Fibroblast of mammary gland (primary cell): ENCODE measurements around the gene EXOC4.

Experiments
- DNase-seq: peaks from one replicate; pipeline ENCODE4 v3.0.0-alpha.2; 2010; ENCODE audit warnings: low read depth
- H3K4me3 ChIP-seq: 2 replicates; pipeline ENCODE4 v1.5.1; 2011; ENCODE audit warnings: low read depth, mild to moderate bottlenecking, low read length, moderate library complexity; ENCODE audit not compliant: control insufficient read depth
- TF ChIP-seq, protein P1 (sequence below): conservative IDR thresholded peaks from 2 replicates; pipeline ENCODE4 v1.5.1; 2011; ENCODE audit warnings: low read depth, low read length, inconsistent platforms; ENCODE audit not compliant: control insufficient read depth, insufficient read depth

EXOC4 gene

DNA sequence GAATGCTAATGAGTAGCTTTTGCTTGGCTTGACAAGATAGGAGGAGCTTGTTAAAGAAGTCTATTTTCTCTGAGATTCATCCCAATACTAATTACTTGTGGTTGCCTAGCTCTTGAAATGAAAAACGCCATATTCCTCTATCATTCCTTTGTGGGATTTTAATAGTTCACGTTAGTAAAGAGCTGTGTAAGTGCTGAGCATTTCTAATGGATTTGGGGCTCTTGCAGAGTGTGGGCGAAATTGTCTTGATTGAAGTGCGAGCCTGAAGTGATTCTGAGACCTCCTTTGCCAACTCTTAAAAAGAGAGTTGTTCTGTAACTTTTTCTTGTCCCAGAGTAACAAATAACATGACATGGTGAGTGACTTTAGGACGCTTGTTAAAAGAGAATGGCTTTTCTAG lies 45.2 kb downstream of the EXOC4 start:
- TF ChIP-seq, protein P1, sequence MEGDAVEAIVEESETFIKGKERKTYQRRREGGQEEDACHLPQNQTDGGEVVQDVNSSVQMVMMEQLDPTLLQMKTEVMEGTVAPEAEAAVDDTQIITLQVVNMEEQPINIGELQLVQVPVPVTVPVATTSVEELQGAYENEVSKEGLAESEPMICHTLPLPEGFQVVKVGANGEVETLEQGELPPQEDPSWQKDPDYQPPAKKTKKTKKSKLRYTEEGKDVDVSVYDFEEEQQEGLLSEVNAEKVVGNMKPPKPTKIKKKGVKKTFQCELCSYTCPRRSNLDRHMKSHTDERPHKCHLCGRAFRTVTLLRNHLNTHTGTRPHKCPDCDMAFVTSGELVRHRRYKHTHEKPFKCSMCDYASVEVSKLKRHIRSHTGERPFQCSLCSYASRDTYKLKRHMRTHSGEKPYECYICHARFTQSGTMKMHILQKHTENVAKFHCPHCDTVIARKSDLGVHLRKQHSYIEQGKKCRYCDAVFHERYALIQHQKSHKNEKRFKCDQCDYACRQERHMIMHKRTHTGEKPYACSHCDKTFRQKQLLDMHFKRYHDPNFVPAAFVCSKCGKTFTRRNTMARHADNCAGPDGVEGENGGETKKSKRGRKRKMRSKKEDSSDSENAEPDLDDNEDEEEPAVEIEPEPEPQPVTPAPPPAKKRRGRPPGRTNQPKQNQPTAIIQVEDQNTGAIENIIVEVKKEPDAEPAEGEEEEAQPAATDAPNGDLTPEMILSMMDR = no peak
- no peak for DNase-seq
- H3K4me3 ChIP-seq = no peak overlapping the region

DNA sequence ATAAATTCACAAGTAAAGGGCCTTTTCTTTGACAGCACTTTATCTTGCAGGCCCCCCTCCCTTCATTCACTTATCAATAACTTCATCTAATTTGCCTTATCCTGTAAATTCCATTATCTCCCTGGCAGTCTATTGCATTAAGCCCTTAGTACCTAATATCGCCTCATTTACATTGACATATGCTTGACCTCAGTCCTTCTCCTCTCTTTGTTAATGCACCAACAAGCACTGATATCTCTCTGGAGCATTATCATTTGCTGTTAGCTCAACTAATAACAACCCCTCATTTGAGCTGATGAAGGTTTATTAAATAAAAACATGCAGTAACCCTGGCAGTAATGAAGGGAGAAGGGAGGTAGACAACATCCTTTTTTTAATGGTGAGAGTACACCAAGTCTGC lies 46.8 kb downstream of the EXOC4 start:
- no peak for DNase-seq
- H3K4me3 ChIP-seq = no peak overlapping the region
- TF ChIP-seq, protein P1 = no peak

DNA sequence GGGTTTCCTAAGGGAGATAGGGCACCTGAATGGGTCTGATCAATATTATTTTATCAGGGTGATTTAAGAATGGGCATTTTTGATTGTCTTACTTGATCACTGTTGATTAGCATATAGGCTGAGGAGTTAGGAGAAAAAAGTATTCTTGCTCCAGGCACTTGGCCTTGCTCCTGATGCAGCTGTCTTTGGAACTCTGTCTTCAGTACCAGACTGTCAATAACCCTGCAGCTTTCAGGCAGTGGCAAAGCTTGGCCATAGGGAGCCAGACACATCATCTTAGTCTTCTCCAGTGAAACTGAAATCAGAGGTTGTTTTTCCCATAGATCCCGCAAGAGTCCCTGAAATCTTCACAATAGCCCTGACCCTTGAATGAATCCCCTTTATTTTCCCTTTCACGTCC lies 47.2 kb downstream of the EXOC4 start:
- no peak for DNase-seq
- no peak overlapping the region for H3K4me3 ChIP-seq
- TF ChIP-seq, protein P1 = no peak

DNA sequence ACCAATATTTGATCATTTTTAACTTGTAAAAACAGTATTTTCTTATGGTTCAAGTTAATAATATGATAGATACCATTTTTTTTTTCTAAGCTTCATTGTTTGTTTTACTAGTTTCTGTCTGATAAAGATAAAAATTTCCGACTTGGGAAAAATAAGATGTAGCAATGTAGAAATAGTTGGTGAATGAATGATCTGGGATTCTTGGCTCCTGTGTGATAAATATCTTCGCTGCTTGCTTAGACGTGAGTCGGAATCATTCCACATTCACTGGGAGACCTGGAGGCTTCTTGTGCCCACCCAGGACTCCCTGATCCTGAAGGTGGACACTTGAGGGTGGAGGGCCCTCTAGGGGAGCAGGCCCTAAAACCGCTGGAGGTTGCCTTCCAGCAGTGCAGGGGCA lies 47.9 kb downstream of the EXOC4 start:
- TF ChIP-seq, protein P1 = no peak
- DNase-seq = peak; percentile 10
- H3K4me3 ChIP-seq = no peak overlapping the region

DNA sequence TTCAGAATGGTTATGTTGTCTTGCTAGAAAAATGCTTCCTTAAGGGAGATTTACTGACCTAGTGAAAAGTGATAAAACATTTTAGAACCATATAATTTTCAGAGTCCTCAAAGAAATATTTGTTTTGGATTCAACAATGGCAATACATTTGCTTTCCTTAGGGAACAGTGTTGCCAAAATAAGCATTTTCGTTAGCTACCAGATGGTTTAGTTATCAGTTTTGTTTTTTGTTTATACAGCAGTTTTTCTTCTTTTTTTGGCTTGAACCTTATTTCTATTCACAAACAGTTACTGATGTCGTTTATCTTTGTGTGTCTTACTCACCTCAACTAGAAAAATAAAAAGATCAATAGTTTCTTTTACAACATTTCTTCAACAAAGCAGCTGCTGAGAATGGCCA lies 48.6 kb downstream of the EXOC4 start:
- H3K4me3 ChIP-seq = no peak overlapping the region
- DNase-seq = peak; percentile 15
- TF ChIP-seq, protein P1 = no peak

DNA sequence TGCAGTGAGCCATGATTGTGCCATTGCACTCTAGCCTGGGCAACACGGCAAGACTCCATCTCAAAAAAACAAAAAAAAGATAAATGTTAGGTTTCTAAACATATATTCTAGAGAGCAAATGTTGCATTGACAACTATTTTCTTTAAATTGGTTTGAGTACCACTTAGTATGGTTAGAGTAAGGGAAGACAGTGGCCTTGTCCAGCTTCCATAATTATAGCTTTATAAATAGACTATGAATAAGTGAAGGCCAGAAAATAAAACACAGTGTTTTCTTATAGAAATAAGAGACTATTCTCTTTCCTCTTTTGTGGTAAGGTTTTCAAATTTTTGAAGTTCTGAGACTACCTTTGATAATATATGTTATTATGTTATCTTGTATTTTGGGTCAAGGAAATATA lies 50.5 kb downstream of the EXOC4 start:
- no peak overlapping the region for H3K4me3 ChIP-seq
- TF ChIP-seq, protein P1 = no peak
- DNase-seq = no peak

DNA sequence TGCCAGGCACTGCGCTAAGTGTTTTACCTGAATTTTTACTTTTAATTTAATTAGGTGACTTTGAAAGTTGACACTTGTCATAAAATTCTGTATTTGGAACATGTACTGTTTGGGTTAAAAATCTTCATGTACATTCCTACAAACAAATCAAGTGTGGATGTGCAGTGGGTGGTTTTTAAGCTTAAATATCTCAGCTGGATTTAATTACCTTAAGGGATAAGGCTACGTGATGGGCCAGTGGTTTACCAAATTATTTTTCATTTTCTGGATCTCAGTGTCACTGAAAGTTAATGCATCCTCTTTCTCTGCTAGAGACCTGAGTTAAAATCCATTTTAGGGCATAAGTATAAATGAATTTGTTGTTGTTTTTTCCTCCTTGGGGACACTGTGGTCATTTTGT lies 51.1 kb downstream of the EXOC4 start:
- TF ChIP-seq, protein P1 = no peak
- no peak for DNase-seq
- no peak overlapping the region for H3K4me3 ChIP-seq
